HepG2 (cell line): ENCODE data around the gene NFE2. TPM values are rescaled to one million over a fixed set of nuclear protein-coding genes. Genes with fewer than 3 reads are reported as not detected.

Source experiments
- ATAC-seq: fragments of 200-7000 bp; cut with Tn5 transposase; 3 replicates; pipeline ENCODE4 v1.9.1; 2020; ENCODE audit warnings: mild to moderate bottlenecking, moderate library complexity
- BruUV-seq: library from RNA; stranded (reverse); fragments of 400-500 nt; replicated peaks from 2 replicates; lab custom pipeline; 2021; lab: Mats Ljungman, UMichigan
- CTCF ChIA-PET: fragments of 300-600 bp; formaldehyde crosslinking; extraction: SDS; loops from one replicate; lab custom pipeline; 2021; ENCODE audit warnings: low total read pairs, inconsistent platforms, low intra/inter-chr PET ratio; lab: Yijun Ruan, JAX
- POLR2A ChIA-PET: fragments of 350-600 bp; sonication (Branson Sonifier 250); formaldehyde crosslinking; loops from one replicate; lab custom pipeline; 2020; ENCODE audit warnings: antibody characterized with exemption, inconsistent platforms; lab: Yijun Ruan, JAX
- DNase-seq: peaks from one replicate; pipeline ENCODE4 v3.0.0-alpha.2; 2015; ENCODE audit warnings: low spot score
- FAIRE-seq: peaks from 3 replicates; lab custom pipeline; 2011; peaks lifted over from hg19 to GRCh38; lab: Jason Lieb, UNC
- H2AFZ ChIP-seq: one replicate; pipeline ENCODE4 v1.6.1; 2011; ENCODE audit warnings: low read length, inconsistent platforms
- H3K27ac ChIP-seq: fragments of 300-600 bp; 3 replicates; pipeline ENCODE4 v1.8.0; 2011; ENCODE audit warnings: mixed run types, mild to moderate bottlenecking, mixed read lengths, low read length, inconsistent platforms; ENCODE audit not compliant: insufficient read depth; ENCODE audit errors: extremely low read length
- H3K27me3 ChIP-seq, 2 experiments: fragments of 200-600 bp in 1 of 2; 2 replicates in 1 of 2; 3 replicates in 1 of 2; pipeline versions ENCODE4 v1.6.0 to v1.8.0; 2011; ENCODE audit warnings: low read length in 2 of 2, mild to moderate bottlenecking in 2 of 2, moderate library complexity in 2 of 2, inconsistent platforms in 1 of 2; ENCODE audit not compliant: insufficient read depth in 2 of 2, control insufficient read depth in 1 of 2
- H3K36me3 ChIP-seq, 2 experiments: fragments of 200-600 bp in 1 of 2; replicated peaks in 1 of 2; 2 replicates in 1 of 2; 3 replicates in 1 of 2; pipeline versions ENCODE4 v1.5.1 to v1.8.0; 2011; ENCODE audit warnings: low read length in 2 of 2, inconsistent platforms in 1 of 2; ENCODE audit not compliant: insufficient read depth in 2 of 2, control insufficient read depth in 1 of 2
- H3K4me1 ChIP-seq: 2 replicates; pipeline ENCODE4 v1.5.1; 2012; ENCODE audit warnings: low read length, inconsistent platforms; ENCODE audit not compliant: insufficient read depth
- H3K4me2 ChIP-seq: 2 replicates; pipeline ENCODE4 v1.6.0; 2011; ENCODE audit warnings: low read depth, low read length, inconsistent platforms
- H3K4me3 ChIP-seq, 3 experiments: fragments of 200-600 bp in 1 of 3; sonication (generic), shearing (Covaris generic) in 1 of 3; replicated peaks in 1 of 3; 2 replicates each; pipeline ENCODE4 v1.5.1; 2011 to 2016; ENCODE audit warnings: low read length in 3 of 3, inconsistent platforms in 2 of 3, low read depth in 2 of 3, mild to moderate bottlenecking in 2 of 3, control low read depth in 1 of 3, mixed read lengths in 1 of 3; ENCODE audit not compliant: insufficient read depth in 1 of 3
- H3K79me2 ChIP-seq: one replicate; pipeline ENCODE4 v1.6.1; 2011; ENCODE audit warnings: low read length, inconsistent platforms; ENCODE audit not compliant: insufficient read depth
- H3K9ac ChIP-seq: 2 replicates; pipeline ENCODE4 v1.6.0; 2011; ENCODE audit warnings: mild to moderate bottlenecking, low read depth, low read length, inconsistent platforms; ENCODE audit not compliant: insufficient read depth
- H3K9me3 ChIP-seq: 2 replicates; pipeline ENCODE4 v1.5.1; 2012; ENCODE audit warnings: mild to moderate bottlenecking, low read length
- H4K20me1 ChIP-seq: 2 replicates; pipeline ENCODE4 v1.6.0; 2011; ENCODE audit warnings: inconsistent platforms, mild to moderate bottlenecking, low read length, moderate library complexity; ENCODE audit not compliant: insufficient read depth
- CCAR2 ChIP-seq: fragments of 200-400 bp; formaldehyde crosslinking; optimal IDR thresholded peaks from 2 replicates; pipeline ENCODE3; 2018; ENCODE audit warnings: low read depth, mild to moderate bottlenecking, low read length, moderate library complexity
- CEBPG ChIP-seq: IDR thresholded peaks from 2 replicates; pipeline ENCODE4 v1.6.1; 2016
- MIXL1 ChIP-seq: IDR thresholded peaks from 2 replicates; pipeline ENCODE4 v1.6.1; 2016
- MXD1 ChIP-seq: sonication (generic); formaldehyde crosslinking; IDR thresholded peaks from 2 replicates; pipeline ENCODE4 v1.4.0; 2020; ENCODE audit warnings: mild to moderate bottlenecking, missing genetic modification reagents
- NFE2L2 ChIP-seq: fragments of 150-350 bp; IDR thresholded peaks from 2 replicates; pipeline ENCODE4 v1.6.1; 2014; ENCODE audit warnings: low read length
- ZNF10 ChIP-seq: sonication (generic); formaldehyde crosslinking; IDR thresholded peaks from 2 replicates; pipeline ENCODE4 v1.4.0; 2020; ENCODE audit warnings: mild to moderate bottlenecking, low read depth, missing genetic modification reagents, borderline replicate concordance
- ZNF276 ChIP-seq: sonication (generic); formaldehyde crosslinking; IDR thresholded peaks from 2 replicates; pipeline ENCODE4 v1.4.0; 2020; ENCODE audit warnings: mild to moderate bottlenecking, low read depth, missing genetic modification reagents
- ZNF550 ChIP-seq: sonication (generic); formaldehyde crosslinking; IDR thresholded peaks from 2 replicates; pipeline ENCODE4 v1.4.0; 2020; ENCODE audit warnings: mild to moderate bottlenecking, missing genetic modification reagents, borderline replicate concordance
- ZNF615 ChIP-seq: sonication (generic); formaldehyde crosslinking; IDR thresholded peaks from 2 replicates; pipeline ENCODE4 v1.5.0; 2020; ENCODE audit warnings: mild to moderate bottlenecking, missing genetic modification reagents, borderline replicate concordance
- WGBS: methylation state at CpG from one replicate; pipeline ENCODE4 v1.1.6; 2017; ENCODE audit warnings: low lambda C conversion rate; 5-methylcytosine and 5-hydroxymethylcytosine counted together
- in situ Hi-C: cut with HindIII; loops from 2 replicates; pipeline ENCODE4 v1.10.0; 2017; ENCODE audit warnings: low pct_unique_long_range_greater_than_20kb; ENCODE audit not compliant: extremely low pct_ligation_motif_present
- intact Hi-C: fragments of 100-400 bp; cut with micrococcal nuclease; formaldehyde crosslinking; loops from one replicate; pipeline ENCODE4 v1.10.0; 2022; ENCODE audit not compliant: unreplicated experiment
- polyA plus RNA-seq, 8 experiments: library from polyadenylated mRNA; depleted of rRNA in 3 of 8; stranded (reverse) in 7 of 8; unstranded in 1 of 8; fragments of >200 nt; fragmentation: Illumina TruSeq in 4 of 8; extraction: Trizol in 4 of 8; gene quantifications; 2 replicates each; pipeline versions ENCODE4 v1.2.1 to v1.2.3, GENCODE V29; 2011 to 2016; ENCODE audit warnings: low read depth in 4 of 8, missing spikeins in 1 of 8, mixed read lengths in 1 of 8; ENCODE audit not compliant: insufficient read depth in 1 of 8
- total RNA-seq, 5 experiments: library from RNA; depleted of rRNA; stranded (reverse); fragments of >200 nt; fragmentation: Illumina TruSeq; extraction: Trizol; gene quantifications; 2 replicates each; pipeline ENCODE4 v1.2.3, GENCODE V29; 2016; ENCODE audit warnings: low read depth in 1 of 5

Gene NFE2
- total and polyA plus RNA-seq, 2 of the 13 experiments (the other 11 are each of a cell fraction or from before 2014, with no cell fraction given) = 4.5 to 7.8 TPM

- intact Hi-C loops = no loop called here
- ATAC-seq = no peak
- H3K27ac ChIP-seq = no peak overlapping the region
These were observed 47.6 kb downstream of the NFE2 start for GRCh38 chr12:54253240-54253639.

More at GRCh38 chr12:54253240-54253639, 47.6 kb downstream of the NFE2 start:
- POLR2A ChIA-PET = interaction anchor here (3.4 kb wide), 1 partner anchor 27 kb away, joined by 16 read pairs; the partner anchor contains the start of genes CBX5 and HNRNPA1
- FAIRE-seq (no peak), DNase-seq (no peak)
- Histone ChIP-seq H3K9me3 (no peaks in the 10 kb centered on the region), H3K27me3 (no peaks in the 10 kb centered on the region), H3K79me2 (no peaks in the 10 kb centered on the region), H3K4me3 (no peak overlapping the region), H3K4me2 (no peak overlapping the region), H4K20me1 (no peaks in the 10 kb centered on the region), H2AFZ (no peak overlapping the region), H3K4me1 (no peaks in the 10 kb centered on the region), H3K36me3 (peaks cover 1 to 27% of the 10 kb centered on the region in 2 experiments; a peak in 3 of 5 replicates), H3K9ac (no peak overlapping the region)
- 97% methylated on average over 4 of the region's 4 CpGs for WGBS
- BruUV-seq = no TSS peak
- in situ Hi-C loops = loop anchor here (5.0 kb wide), 1 partner anchor 114 kb away; no protein-coding TSS in a partner anchor
- CTCF ChIA-PET = interaction anchor here (3.2 kb wide), 1 partner anchor 107 kb away, joined by 40 read pairs; no protein-coding TSS in a partner anchor
- TF ChIP-seq ZNF550 (CRISPR knock-in tag) (no peak), MXD1 (no peak), NFE2L2 (no peak), CCAR2 (no peak), CEBPG (CRISPR knock-in tag) (no peak), ZNF615 (CRISPR knock-in tag) (no peak), ZNF276 (CRISPR knock-in tag) (no peak), ZNF10 (no peak), MIXL1 (no peak)
